ENCODE measurements around the gene AMIGO1. TPM values are rescaled to one million over a fixed set of nuclear protein-coding genes. Genes with fewer than 3 reads are reported as not detected.

AMIGO1 gene
- total and polyA plus RNA-seq, 11 donors: 4.6 to 19.1 (median 13.4) TPM

DNA sequence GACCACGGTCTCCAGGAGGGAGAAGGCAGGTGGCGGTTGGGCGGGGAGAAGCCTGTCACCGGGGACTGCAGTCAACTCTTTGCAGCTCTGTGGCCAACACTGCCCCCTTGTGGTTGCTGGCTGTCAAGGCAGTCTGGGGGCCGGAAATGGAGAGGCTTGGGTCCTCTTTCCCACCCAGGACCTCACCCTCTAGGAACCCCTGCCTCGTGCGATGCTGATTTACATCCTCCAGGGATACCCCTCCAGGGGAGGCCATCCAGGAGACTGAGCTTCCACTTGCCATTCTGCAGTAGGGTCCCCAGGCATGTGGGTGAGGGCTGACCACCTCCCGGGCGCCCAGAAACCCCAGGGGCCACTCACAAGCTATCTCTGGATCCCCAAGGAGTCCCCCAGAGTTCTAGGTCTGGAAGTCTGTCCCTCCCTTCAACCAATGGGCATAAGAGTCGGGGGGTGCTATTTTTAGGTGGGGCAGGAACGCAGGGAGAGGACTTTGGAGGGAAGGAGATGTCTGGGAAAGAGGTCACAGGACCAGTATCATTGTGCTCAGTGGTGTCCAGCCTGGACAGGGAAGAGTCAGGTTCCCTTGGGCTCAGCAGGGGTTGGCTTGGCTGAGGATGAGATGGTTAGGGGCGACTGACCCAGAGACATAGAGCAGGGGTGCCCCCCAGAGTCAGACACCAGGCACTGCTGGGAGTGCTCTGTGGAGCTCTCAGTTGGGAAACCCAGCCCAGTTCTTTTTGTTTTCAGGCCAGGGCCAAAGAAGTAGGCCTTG, 23.0 kb upstream of the AMIGO1 start:
- Histone ChIP-seq H3K27me3 (no peaks in the 10 kb centered on the region), H3K4me1 (peaks cover 0 to 63% (median 24%) of the 10 kb centered on the region in 12 donors), H3K9me3 (no peaks in the 10 kb centered on the region), H3K36me3 (no peaks in the 10 kb centered on the region), H3K27ac (peak overlapping the region; percentile 25 to 81 (median 53)), H3K4me3 (peak overlapping the region in 9 of 12 donors; percentile 12 to 45 (median 33))
- ATAC-seq: peak; percentile 57 to 78 (median 74)
- DNase-seq: peak; percentile 84 to 91 (median 86)
- WGBS, 4 donors: 10 to 17% (median 14%) methylated on average over 10 to 12 of the region's 12 CpGs
- TF ChIP-seq POLR2A (IDR thresholded peaks at IDR 0.05): no peak
- TF ChIP-seq, protein P1, sequence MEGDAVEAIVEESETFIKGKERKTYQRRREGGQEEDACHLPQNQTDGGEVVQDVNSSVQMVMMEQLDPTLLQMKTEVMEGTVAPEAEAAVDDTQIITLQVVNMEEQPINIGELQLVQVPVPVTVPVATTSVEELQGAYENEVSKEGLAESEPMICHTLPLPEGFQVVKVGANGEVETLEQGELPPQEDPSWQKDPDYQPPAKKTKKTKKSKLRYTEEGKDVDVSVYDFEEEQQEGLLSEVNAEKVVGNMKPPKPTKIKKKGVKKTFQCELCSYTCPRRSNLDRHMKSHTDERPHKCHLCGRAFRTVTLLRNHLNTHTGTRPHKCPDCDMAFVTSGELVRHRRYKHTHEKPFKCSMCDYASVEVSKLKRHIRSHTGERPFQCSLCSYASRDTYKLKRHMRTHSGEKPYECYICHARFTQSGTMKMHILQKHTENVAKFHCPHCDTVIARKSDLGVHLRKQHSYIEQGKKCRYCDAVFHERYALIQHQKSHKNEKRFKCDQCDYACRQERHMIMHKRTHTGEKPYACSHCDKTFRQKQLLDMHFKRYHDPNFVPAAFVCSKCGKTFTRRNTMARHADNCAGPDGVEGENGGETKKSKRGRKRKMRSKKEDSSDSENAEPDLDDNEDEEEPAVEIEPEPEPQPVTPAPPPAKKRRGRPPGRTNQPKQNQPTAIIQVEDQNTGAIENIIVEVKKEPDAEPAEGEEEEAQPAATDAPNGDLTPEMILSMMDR (IDR thresholded peaks at IDR 0.05): peak; percentile 81 to 99 (median 95)
- intact Hi-C loops (cut with DNase I): loop anchor here (1.0 to 10.0 kb wide), 11 partner anchors 38 to 270 kb away; partner anchors contain the start of genes PSMA5 (in 5 of the 10), PSRC1 (in 2 of the 10) and CYB561D1 (in 1 of the 10)

GRCh38 chr1:109531826-109532364, 22.4 kb upstream of the AMIGO1 start:
- Histone ChIP-seq H3K9me3 (no peaks in the 10 kb centered on the region), H3K27ac (peak overlapping the region in 3 of 12 donors; percentile 13 to 77 (median 50)), H3K4me1 (peaks cover 0 to 56% (median 24%) of the 10 kb centered on the region in 12 donors), H3K36me3 (no peaks in the 10 kb centered on the region), H3K27me3 (no peaks in the 10 kb centered on the region), H3K4me3 (peak overlapping the region in 8 of 12 donors; percentile 12 to 45 (median 33))
- intact Hi-C loops (cut with DNase I): loop anchor here (1.0 to 10.0 kb wide), 13 partner anchors 33 to 270 kb away; partner anchors contain the start of genes PSMA5 (in 5 of the 10), PSRC1 (in 2 of the 10) and CYB561D1 (in 1 of the 10)
- DNase-seq: no peak
- no peak for TF ChIP-seq POLR2A (IDR thresholded peaks at IDR 0.05)
- TF ChIP-seq, protein P1 (IDR thresholded peaks at IDR 0.05): no peak
- WGBS, 4 donors: 51 to 60% (median 58%) methylated on average over 12 to 16 of the region's 16 CpGs
- no peak for ATAC-seq

DNA sequence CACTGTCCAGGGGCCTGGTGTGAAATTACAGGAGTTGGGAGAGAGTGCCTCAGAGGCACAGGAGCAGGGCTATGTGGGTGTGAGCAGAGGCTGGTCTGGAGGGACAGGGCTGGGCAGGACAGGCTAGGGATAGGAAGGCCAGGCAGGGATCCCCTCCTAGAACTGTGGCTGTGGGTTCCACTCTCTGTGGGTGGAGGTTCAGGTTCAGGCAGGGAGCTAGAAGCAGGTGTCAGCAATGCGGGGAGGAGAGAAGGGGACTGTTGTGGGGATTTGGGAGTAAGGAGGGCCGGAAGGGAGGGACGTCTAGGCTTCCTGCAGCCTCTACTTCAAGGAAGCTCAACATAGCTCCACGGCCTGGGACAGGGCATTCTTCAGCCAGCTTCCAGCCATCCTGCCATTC, 21.9 kb upstream of the AMIGO1 start:
- intact Hi-C loops (cut with DNase I): loop anchor here (2.0 to 10.0 kb wide), 9 partner anchors 33 to 269 kb away; partner anchors contain the start of genes PSMA5 (in 5 of the 10) and PSRC1 (in 2 of the 10)
- WGBS, 4 donors: 50 to 79% (median 60%) methylated on average over 4 of the region's 4 CpGs

More for the DNA sequence above, 21.9 kb upstream of the AMIGO1 start:
- H3K9me3 ChIP-seq: no peaks in the 10 kb centered on the region
- no peaks in the 10 kb centered on the region for H3K27me3 ChIP-seq
- no peak for DNase-seq
- ATAC-seq: no peak
- H3K4me3 ChIP-seq: no peak overlapping the region
- peaks cover 0 to 51% (median 23%) of the 10 kb centered on the region in 12 donors for H3K4me1 ChIP-seq
- H3K27ac ChIP-seq: peak overlapping the region in 2 of 12 donors; percentile 50 to 77
- H3K36me3 ChIP-seq: no peaks in the 10 kb centered on the region
- TF ChIP-seq, protein P1 (IDR thresholded peaks at IDR 0.05): no peak
- no peak for TF ChIP-seq POLR2A (IDR thresholded peaks at IDR 0.05)

Measured in heart left ventricle (tissue), 16 donors.